HG02938 (cell line): ENCODE measurements around the gene GHR.

ENCODE experiments used
- ATAC-seq: cut with Tn5 transposase; IDR thresholded peaks from one replicate; pipeline ENCODE4 v1.9.1; 2021; ENCODE audit warnings: mild to moderate bottlenecking, moderate library complexity; ENCODE audit not compliant: unreplicated experiment

GHR gene

DNA sequence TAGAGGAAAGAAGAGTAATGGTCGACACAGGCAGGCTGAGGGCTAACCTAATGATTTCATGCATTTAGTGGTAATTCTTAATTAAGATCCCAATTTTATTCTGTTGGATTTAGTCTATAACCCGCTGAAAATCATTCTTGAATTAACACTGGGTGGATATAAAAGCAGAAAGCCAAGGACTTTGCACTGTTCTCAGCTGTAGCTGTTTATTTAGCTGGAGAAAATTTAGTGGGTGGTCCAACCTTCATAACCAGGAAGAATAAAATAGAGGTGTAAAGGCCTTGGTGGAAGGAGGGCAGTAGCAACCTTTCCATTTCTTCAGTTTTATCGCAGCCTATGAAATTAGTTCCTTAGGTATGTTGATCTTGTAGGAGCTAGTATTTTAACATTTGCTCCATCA is 92.3 kb downstream of the GHR start:
- ATAC-seq = no peak

DNA sequence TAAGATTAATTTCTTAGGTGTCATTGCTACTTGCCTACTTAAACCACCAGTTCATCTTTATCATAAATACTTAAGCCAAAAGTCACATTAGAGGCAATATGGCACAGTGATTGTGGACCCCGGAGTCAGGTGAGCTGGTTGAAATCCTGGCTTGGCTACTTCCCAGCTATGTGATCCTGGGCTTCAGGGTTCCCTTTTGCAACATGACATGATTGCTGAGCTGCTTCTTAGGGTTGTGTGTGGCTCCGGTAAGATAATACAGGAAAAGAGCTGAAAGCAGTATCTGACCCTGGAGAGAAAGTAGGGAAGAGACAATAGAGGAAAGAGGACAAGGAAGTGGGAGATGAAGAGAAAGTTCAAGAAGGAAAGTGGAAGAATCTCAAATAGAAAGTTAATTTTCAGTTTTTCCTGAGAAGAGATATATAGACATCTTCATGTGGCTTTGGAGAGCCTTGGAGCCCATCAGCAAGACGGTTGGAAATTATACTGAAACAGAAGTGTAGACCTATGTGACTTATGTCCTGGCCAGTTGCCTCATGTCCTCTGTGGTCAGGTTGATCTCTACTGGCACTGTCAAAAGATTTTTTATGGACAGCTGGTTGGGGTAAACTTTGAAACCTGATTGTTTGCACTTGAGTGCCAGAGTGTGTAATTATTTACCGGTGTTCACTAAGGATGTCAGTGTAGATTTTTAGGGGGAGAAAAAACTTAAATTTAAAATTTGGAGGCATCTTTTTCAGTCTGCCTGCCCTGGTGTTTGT is 93.2 kb downstream of the GHR start:
- ATAC-seq = no peak

DNA sequence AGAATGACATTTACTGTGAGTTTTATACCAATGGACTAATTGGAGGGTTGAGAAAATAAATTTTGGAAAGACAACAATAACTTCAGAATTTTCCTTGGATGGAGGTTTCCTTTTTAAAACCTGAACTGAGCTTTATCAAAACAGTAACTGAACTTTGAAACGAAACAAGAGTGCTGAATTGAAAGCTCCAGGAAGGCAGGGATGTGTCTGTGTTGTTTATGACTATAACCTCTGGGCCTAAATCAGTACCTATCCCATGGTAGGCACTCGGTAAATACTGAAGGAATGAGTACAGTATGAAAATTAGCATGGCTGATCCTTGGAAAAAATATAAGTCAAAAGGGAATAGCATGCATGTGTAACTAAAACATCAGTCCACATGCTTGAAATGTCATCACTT is 93.9 kb downstream of the GHR start:
- no peak for ATAC-seq

DNA sequence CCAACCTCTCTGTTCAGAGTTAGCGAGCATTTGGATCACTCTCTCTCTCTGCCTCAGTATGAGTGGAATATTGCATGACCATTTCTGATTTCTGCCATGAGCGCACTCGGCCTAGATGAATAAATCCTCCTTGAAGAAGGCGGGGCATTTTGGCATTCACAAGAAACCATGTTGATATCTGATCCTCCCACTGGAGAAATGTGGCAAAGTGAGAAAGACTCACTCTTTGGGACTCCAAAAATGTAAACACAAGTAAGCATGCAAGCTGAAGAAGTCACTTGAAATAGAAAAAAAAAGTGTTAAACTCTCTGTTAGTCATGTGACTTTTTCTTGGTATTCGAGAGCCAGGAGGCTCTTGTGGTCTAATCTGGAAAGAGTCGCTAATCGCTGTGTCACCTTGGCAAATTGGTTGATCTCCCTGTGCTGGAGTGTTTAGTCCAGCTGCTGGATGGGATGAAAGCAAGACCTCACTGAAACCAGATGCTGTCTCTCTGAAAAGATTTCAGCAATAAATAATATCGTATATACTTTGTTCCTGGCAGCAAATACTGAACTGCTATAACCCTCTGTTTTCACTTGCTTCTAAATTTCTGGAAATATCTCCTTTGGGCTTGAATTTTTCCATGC is 95.5 kb downstream of the GHR start:
- no peak for ATAC-seq

DNA sequence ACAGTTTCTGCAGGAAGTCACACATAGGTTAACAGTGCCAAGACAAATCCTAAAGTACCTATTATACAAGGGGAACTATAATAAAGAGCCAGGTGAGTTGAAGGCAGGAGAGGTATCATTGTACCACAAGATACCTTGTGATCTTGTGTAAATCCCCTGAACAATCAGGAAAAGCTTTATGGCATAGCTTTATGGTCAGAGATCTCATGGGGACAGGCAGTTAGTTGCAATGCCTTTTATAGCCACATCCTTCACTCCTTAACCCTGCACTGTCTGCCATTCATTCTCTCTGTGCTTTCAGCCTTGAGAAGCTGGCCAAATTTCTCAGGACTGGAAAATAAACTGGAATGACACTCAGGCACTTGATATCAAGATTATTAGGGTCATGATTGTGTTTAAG is 97.0 kb downstream of the GHR start:
- no peak for ATAC-seq

DNA sequence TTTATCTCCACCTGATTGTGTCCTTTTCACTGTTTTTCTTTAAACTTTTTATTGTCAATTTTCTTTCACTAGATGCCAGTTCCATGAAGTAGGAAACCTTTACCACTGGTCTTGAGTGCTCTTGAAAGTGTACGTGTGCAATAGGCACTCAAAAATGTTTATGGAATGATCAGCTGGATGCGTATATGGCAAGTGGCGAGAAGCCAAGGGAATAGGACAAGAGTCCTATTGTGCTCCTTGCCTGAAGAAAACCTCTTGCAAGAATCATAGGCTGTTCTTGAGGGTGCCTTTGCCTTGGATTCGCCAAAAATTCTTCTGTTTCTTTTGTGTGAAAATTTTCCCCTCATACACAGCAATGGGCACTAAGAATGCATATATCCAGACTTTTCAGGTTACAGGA is 97.7 kb downstream of the GHR start:
- ATAC-seq = no peak

DNA sequence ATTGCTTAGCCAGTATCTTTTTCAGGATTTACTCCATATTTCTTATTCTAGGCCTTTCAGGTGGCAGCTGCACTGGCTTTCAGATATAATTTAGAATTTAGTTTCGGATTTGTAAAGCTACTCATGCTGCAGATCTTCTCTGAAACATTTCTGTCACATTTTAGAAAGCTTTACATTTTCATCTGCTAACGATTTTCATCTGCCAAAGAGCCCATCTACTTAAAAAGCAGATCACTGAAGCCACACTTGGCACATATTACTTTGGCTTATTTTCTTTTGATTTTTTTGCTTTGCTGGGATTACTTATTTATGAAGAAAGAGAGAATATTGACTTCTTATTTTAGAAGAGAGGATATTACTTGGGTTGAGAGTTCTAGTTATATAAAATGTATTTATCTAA is 98.2 kb downstream of the GHR start:
- ATAC-seq = no peak

DNA sequence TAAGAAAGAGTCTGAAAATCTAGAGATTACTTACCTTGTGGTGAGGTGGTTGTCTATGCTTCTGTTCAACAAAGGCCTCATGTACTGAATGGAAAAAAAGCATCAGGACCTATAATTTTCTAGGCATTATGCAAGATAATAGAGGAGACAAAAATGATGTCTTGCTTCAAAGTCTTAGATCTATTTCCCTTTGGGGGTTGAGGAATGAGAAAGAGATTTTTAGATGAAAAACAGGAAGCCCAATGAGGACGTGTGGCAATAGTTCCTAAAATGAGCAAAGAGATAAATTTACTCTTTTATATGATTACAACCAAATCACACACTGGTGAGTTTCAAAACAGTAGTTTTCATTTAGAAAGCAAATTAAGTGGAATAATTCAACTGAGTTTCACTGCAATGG is 99.5 kb downstream of the GHR start:
- ATAC-seq = no peak

DNA sequence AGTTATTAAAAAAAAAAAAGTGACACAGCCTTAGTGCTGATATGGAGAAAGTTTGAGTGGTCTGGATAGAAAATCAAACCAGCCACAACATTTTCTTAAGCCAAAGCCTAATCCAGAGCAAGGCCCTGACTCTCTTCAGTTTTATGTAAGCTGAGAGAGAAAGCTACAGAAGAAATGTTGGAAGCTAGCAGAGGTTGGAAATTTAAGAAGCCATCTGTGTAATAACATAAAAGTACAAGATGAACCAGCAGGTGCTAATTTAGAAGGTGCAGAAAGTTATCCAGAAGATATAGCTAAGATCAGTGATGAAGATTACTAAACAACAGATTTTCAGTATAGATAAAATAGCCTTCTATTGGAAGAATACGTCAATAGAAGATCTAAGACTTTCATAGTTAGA is 102.9 kb downstream of the GHR start:
- ATAC-seq = no peak

DNA sequence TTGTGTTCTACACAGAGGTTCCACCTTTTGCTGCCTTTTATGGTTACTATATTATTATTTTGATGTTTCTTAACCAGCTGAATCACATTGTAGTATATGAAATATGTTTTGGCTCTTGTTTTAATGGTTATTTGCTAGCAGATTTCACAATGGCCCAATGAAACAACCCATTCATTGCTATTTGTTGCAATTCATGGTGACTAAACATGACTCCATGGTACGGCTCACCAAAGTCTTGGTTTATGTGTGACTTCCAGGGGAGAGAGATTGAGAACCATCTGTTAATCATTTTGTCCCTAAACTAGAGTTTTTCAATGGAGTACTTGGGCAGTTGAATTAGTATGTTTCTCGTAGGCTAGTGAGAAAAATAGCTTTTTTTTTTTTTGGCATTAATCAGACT is 108.4 kb downstream of the GHR start:
- no peak for ATAC-seq

DNA sequence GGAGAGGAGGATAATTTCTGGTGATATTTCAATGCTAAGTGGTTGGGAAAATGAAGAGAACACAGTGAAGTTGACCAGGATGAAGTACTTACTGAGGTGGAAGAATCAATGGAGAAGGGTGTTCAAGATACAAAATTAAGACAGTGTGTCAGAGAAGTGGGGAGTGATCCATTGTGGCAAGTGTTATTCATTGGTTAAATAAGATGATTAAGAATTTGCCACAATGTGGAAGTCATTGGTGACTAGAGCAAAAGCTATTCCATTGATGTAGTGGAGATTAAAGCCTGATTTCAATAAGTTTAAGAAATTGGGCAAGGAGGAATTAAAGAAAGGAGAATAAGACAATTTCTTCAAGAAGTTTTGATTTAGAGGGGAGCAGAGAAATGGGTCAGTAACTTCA is 118.9 kb downstream of the GHR start:
- ATAC-seq = no peak

DNA sequence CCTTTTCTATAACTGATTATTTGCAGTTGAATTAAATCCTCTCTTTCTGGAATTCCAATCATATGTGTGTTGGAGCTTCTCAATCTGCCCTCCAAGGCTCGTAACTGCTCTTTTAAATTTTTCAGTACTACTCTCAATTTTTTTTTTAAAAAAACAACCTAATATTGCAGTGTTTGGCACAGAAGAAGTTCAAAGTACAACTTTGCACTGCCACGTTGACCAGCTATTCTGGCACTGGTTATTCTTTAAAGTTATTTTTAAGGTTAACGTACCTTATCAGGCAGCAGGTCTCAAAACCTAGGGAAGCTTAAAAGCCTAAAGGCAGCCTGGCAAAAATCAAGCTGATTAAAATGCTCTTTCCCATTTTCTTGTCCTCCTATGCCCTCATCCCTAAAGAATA is 120.5 kb downstream of the GHR start:
- no peak for ATAC-seq

DNA sequence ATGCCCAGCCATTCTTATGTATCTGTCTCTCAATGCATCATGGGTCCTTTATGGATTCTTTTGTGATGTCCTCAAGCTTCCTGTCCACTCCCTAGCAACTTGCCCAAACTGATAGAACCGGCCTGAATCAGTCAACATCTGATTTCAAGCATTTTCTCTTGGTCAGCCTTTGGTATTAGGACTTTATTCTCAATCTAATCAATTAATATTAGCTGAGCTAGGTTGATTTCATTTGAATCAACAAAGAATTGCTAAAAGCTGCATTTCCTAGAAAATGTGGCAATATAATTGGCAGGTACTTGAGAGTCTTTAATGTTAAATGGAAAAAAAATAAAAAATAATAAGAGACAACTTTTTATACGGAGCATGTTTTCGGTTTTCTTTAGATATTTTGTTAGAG is 121.8 kb downstream of the GHR start:
- ATAC-seq = no peak

DNA sequence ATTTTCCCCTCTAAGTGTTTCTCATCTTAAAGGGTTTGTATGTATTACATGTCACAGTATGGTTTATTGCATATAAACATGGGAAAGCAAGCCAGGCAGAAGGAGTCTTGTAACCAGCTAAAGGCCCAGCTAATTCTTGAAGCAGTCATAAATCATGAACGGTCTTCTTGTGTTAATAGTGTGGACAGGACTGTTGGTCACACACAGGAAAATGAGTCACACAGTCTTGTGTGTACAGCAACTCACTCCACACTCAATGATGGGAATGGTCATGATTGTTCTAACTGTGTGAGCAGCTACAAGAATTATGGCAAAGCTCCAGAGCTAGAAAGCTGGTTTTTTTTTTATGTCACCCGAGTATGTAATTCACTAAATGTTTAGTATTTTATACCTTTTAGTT is 123.9 kb downstream of the GHR start:
- no peak for ATAC-seq

DNA sequence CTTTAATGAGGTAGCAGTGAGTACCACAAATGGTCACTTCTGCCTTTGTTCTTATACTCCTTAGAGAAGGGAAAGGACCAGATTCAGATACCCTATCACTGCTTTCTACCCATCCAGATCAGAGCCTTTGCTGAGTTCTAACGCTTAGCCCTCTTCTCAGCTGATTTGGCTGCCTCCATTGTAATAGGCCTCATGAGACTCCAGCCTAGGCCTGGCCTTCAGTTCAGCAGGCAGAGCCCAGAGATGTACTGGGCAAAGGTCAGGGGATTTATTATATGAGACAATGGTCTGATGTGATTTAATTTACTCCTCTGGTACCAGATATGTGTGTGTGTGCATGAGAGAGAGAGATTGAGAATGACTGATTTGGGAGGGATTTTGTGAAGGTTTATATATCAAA is 124.7 kb downstream of the GHR start:
- ATAC-seq = no peak

DNA sequence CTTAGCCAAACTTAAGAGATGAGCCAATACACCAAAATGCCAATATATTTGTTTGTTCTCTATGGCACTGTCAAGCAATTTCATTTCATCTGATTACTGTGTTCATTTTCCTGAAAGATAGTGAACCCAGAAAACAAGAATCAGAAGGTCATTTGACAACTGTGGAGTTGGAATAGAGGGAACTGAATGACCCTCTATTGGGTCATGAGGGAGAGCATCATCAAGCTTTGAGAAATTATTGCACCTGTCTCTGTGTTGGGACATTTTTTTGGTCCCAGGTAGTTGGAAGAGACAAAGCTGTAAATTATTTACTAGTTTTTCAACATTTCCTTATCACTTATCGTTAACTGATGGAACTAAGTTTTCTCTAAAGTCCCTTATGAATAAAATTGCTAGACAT is 129.4 kb downstream of the GHR start:
- ATAC-seq = no peak

DNA sequence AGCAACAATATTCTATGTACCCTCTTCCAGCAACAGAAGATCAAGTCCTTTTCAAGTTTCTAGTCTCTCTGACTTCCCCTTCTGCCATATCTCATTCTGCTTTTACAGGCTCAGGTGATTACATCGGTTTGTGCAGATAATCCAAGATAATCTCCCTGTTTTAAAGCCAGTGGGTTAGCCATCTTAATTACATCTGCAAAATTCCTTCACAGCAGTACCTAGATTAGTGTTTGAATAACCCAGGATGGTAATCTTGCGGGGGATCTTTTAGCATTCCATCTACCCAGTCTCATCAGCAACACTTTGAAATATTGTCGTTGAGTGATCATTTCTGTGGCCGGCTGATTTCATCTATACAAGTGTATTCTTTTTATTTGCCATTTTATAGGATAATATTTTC is 130.2 kb downstream of the GHR start:
- no peak for ATAC-seq

DNA sequence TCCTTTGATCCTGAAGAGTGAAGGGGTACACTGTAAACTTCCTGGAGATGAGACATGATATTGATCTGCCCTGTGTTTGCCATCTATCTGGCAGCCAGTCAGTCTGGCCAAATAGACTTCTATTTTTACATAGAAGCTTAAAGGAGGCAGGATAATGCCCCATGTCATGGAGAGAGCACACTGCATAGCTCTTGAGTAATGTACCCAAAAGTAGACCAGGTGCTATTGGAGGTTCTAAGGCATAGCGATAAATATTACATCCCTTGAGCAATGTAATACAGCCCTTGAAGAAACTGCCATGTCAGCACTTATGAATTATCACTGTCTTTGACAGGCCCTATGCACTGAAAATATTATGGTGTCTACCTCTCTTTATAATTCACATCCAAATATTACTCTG is 131.8 kb downstream of the GHR start:
- no peak for ATAC-seq

DNA sequence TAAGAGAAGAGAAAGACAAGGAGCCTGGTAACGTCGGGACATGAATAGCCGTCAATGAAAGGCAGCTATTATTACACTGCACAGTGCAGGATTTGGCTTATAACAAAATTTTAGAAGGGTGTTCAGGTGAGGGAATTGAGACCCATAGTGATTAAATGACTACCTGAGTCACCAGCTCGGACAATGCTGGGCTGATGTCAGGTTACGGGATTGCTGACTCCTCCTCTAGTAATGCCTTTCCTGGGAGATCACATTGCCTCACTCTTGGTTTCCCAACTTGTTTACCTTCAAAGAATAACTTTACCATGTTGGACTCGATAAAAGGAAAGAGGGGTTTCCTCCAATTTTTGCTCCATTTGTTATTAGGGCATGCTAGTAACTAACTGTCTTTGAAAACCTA is 132.6 kb downstream of the GHR start:
- no peak for ATAC-seq

DNA sequence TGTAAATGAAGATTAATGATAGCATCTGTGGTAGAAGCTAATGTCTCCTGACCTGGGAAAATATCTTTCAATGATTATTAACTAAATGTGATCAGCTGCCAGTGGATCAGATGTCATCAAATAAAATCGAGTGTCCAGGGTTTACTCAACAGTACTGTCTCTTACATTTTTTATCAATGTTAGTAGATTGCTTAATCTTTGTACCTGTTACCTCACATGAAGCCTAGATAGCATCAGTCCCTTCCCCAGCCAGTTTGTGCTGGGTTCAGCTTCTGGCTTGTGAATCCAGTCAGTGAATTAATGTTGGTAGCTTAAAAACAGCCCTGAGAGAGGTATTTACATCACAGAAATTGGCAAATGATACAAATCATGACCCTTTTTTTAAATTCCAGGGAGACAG is 134.4 kb downstream of the GHR start:
- no peak for ATAC-seq

DNA sequence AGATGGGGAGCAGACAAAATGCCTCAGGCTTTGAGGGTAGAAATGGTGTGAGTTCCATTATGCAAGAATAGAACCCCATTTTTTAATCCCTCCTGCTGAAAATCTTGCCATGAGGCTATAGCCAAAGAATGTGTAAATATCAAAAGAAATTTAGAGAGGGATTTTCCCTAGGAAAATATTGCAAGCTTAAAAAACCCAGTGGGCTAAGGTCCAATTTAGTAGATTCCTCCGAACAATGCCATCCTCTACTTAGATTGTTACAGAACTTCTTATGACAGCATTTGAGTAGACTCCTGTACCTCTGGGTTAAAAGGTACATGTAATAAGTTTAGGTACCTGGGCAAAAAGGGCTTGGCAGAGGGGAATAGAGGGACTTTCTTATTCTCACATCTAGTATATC is 138.4 kb downstream of the GHR start:
- ATAC-seq = no peak

DNA sequence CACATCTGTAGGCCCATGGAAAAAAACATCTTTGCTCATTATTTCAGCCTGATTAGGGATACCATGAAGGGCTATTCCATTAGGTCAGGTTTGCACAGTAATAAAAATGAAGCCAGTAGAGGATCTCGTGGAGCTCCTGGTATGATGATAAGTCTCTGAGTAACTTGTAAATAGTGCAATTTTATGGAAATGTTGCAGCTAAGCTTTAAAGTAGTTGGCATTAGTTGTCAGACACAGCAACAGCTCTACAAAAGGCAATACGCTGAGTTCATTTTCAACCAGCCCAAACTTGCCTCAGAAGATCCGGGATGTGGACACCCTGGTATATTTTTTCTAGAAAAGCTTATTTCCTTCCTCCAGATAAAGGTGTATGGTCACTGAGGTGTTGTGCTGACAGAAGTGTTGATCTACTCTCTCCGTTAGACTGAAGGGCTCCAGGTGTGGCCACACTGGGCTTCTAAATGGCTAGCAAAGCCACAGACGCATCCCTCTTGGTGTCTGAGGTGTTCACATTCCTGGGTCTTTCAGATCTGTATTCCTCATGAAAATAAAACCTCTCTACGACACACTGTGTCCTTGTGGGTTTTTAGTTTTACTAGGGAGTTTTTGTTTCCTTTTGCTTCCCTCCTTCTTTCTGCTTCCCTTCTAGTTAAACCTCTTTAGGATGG is 141.6 kb downstream of the GHR start:
- ATAC-seq = no peak
